CD8-positive, alpha-beta memory T cell (primary cell): ENCODE data around the gene PCOLCE2. TPM values are rescaled to one million over a fixed set of nuclear protein-coding genes. Genes with fewer than 3 reads are reported as not detected.

Experiments used
- CTCF ChIA-PET: fragments of 350-600 bp; sonication (Branson Sonifier 250); formaldehyde crosslinking; loops from one replicate; lab custom pipeline; 2021; ENCODE audit warnings: antibody characterized with exemption; lab: Charles Lee
- POLR2A ChIA-PET: fragments of 350-600 bp; sonication (Branson Sonifier 250); formaldehyde crosslinking; loops from one replicate; lab custom pipeline; 2021; ENCODE audit warnings: antibody characterized with exemption; lab: Charles Lee
- DNase-seq, 5 donors: peaks; one replicate each; pipeline versions ENCODE4 v3.0.0 to v3.0.0-alpha.2; 2020 to 2022; ENCODE audit warnings: mixed read lengths in 1 of 5
- H3K27ac ChIP-seq: one replicate; pipeline ENCODE4 v1.7.0; 2013; ENCODE audit warnings: low read depth, mild to moderate bottlenecking, low read length, moderate library complexity
- H3K27me3 ChIP-seq: 2 replicates; pipeline ENCODE4 v1.7.0; 2013; ENCODE audit warnings: low read length, mild to moderate bottlenecking; ENCODE audit not compliant: insufficient read depth, poor library complexity, severe bottlenecking
- H3K36me3 ChIP-seq: 2 replicates; pipeline ENCODE4 v1.7.0; 2013; ENCODE audit warnings: mild to moderate bottlenecking, low read length, moderate library complexity; ENCODE audit not compliant: insufficient read depth
- H3K4me1 ChIP-seq: 2 replicates; pipeline ENCODE4 v1.7.0; 2013; ENCODE audit warnings: mild to moderate bottlenecking, low read length, moderate library complexity; ENCODE audit not compliant: insufficient read depth
- H3K4me3 ChIP-seq: 2 replicates; pipeline ENCODE4 v1.7.0; 2013; ENCODE audit warnings: mild to moderate bottlenecking, low read length
- H3K9me3 ChIP-seq: 2 replicates; pipeline ENCODE4 v1.7.0; 2013; ENCODE audit warnings: mild to moderate bottlenecking, low read length
- H3K27ac Mint-ChIP-seq, 8 donors: one replicate each; pipeline ENCODE4 v1.8.0; 2020 to 2021; ENCODE audit warnings: mixed read lengths in 8 of 8, mild to moderate bottlenecking in 6 of 8, inconsistent platforms in 3 of 8, moderate library complexity in 3 of 8
- H3K27me3 Mint-ChIP-seq, 2 donors: one replicate each; pipeline ENCODE4 v1.8.0; 2020 to 2021; ENCODE audit warnings: mixed read lengths in 2 of 2, mild to moderate bottlenecking in 1 of 2, moderate library complexity in 1 of 2
- H3K36me3 Mint-ChIP-seq, 3 donors: one replicate each; pipeline ENCODE4 v1.8.0; 2020 to 2021; ENCODE audit warnings: mixed read lengths in 3 of 3, inconsistent platforms in 1 of 3, mild to moderate bottlenecking in 1 of 3
- H3K4me1 Mint-ChIP-seq, 3 donors: one replicate each; pipeline ENCODE4 v1.8.0; 2020 to 2021; ENCODE audit warnings: mixed read lengths in 3 of 3, inconsistent platforms in 1 of 3, mild to moderate bottlenecking in 1 of 3
- H3K4me3 Mint-ChIP-seq, 7 donors: one replicate each; pipeline ENCODE4 v1.8.0; 2020 to 2021; ENCODE audit warnings: mixed read lengths in 7 of 7, mild to moderate bottlenecking in 6 of 7, moderate library complexity in 4 of 7, inconsistent platforms in 2 of 7
- H3K9me3 Mint-ChIP-seq, 5 donors: one replicate each; pipeline ENCODE4 v1.8.0; 2020 to 2022; ENCODE audit warnings: mixed read lengths in 5 of 5, mild to moderate bottlenecking in 3 of 5, moderate library complexity in 2 of 5, inconsistent platforms in 1 of 5
- polyA plus RNA-seq: library from polyadenylated mRNA; unstranded; fragments of 300-500 nt; fragmentation: Illumina TruSeq; gene quantifications from one replicate; pipeline ENCODE4 v1.2.3, GENCODE V29; 2021
- total RNA-seq, 2 experiments: library from RNA; stranded (reverse); gene quantifications; one replicate each; pipeline ENCODE4 v1.2.3, GENCODE V29; 2021

The PCOLCE2 gene
- total and polyA plus RNA-seq, 3 experiments from 2014 or later, result not detected

- DNase-seq, result no peak
- Histone ChIP-seq H3K36me3 (no peaks in the 10 kb centered on the region), H3K4me3 (no peak overlapping the region), H3K27me3 (no peaks in the 10 kb centered on the region), H3K4me1 (no peaks in the 10 kb centered on the region), H3K27ac (no peak overlapping the region), H3K9me3 (no peaks in the 10 kb centered on the region)
- H3K27me3 Mint-ChIP-seq, result peaks cover 18 to 19% of the 10 kb centered on the region in 2 donors
- POLR2A ChIA-PET, result no interaction called here
- H3K27ac Mint-ChIP-seq, result no peak overlapping the region
- no peak overlapping the region for H3K4me3 Mint-ChIP-seq
- CTCF ChIA-PET, result no interaction called here
- no peaks in the 10 kb centered on the region for H3K9me3 Mint-ChIP-seq
- H3K36me3 Mint-ChIP-seq, result peaks cover 0 to 3% (median 0%) of the 10 kb centered on the region in 3 donors
- peaks cover 5 to 6% (median 5%) of the 10 kb centered on the region in 3 donors for H3K4me1 Mint-ChIP-seq
Observed at GRCh38 chr3:142866841-142867631, 21.8 kb downstream of the PCOLCE2 start.

GRCh38 chr3:142863930-142864920, 24.7 kb downstream of the PCOLCE2 start:
- Histone ChIP-seq H3K27me3 (no peaks in the 10 kb centered on the region), H3K4me1 (no peaks in the 10 kb centered on the region), H3K27ac (no peak overlapping the region), H3K36me3 (no peaks in the 10 kb centered on the region), H3K9me3 (no peaks in the 10 kb centered on the region), H3K4me3 (no peak overlapping the region)
- Mint-ChIP-seq H3K27me3 (peaks cover 33 to 40% of the 10 kb centered on the region in 2 donors), H3K9me3 (no peaks in the 10 kb centered on the region), H3K4me3 (no peak overlapping the region), H3K36me3 (peaks cover 0 to 3% (median 0%) of the 10 kb centered on the region in 3 donors), H3K27ac (peak overlapping the region in 1 of 8 donors; percentile 51), H3K4me1 (peaks cover 5 to 6% (median 5%) of the 10 kb centered on the region in 3 donors)
- ChIA-PET CTCF (no interaction called here), POLR2A (no interaction called here)
- no peak for DNase-seq

- DNase-seq, result no peak
- H3K27me3 Mint-ChIP-seq, result peaks cover 30 to 47% of the 10 kb centered on the region in 2 donors
- H3K27ac ChIP-seq, result no peak overlapping the region
- ChIA-PET CTCF (no interaction called here), POLR2A (no interaction called here)
- no peaks in the 10 kb centered on the region for H3K9me3 Mint-ChIP-seq
- no peaks in the 10 kb centered on the region for H3K9me3 ChIP-seq
- H3K36me3 ChIP-seq, result no peaks in the 10 kb centered on the region
- no peaks in the 10 kb centered on the region for H3K27me3 ChIP-seq
- H3K4me1 Mint-ChIP-seq, result peaks cover 5 to 6% (median 5%) of the 10 kb centered on the region in 3 donors
- H3K36me3 Mint-ChIP-seq, result peaks cover 0 to 3% (median 0%) of the 10 kb centered on the region in 3 donors
- no peak overlapping the region for H3K4me3 ChIP-seq
- no peak overlapping the region for H3K27ac Mint-ChIP-seq
- H3K4me1 ChIP-seq, result no peaks in the 10 kb centered on the region
- no peak overlapping the region for H3K4me3 Mint-ChIP-seq
Observed at GRCh38 chr3:142863010-142863817, 25.7 kb downstream of the PCOLCE2 start.

GRCh38 chr3:142861926-142862325, 27.0 kb downstream of the PCOLCE2 start:
- H3K4me3 ChIP-seq, result no peak overlapping the region
- Mint-ChIP-seq H3K9me3 (no peaks in the 10 kb centered on the region), H3K36me3 (peaks cover 0 to 3% (median 0%) of the 10 kb centered on the region in 3 donors), H3K4me1 (peaks cover 5 to 6% (median 5%) of the 10 kb centered on the region in 3 donors), H3K27me3 (peaks cover 30 to 47% of the 10 kb centered on the region in 2 donors), H3K27ac (no peak overlapping the region), H3K4me3 (no peak overlapping the region)
- H3K36me3 ChIP-seq, result no peaks in the 10 kb centered on the region
- DNase-seq, result no peak
- H3K27me3 ChIP-seq, result no peaks in the 10 kb centered on the region
- no peaks in the 10 kb centered on the region for H3K4me1 ChIP-seq
- H3K9me3 ChIP-seq, result no peaks in the 10 kb centered on the region
- H3K27ac ChIP-seq, result no peak overlapping the region
- CTCF ChIA-PET, result no interaction called here
- POLR2A ChIA-PET, result no interaction called here

- H3K4me1 Mint-ChIP-seq, result peaks cover 1 to 2% (median 2%) of the 10 kb centered on the region in 3 donors
- H3K27ac Mint-ChIP-seq, result no peak overlapping the region
- no peaks in the 10 kb centered on the region for H3K36me3 Mint-ChIP-seq
- POLR2A ChIA-PET, result no interaction called here
- CTCF ChIA-PET, result no interaction called here
- no peaks in the 10 kb centered on the region for H3K9me3 ChIP-seq
- H3K27me3 ChIP-seq, result no peaks in the 10 kb centered on the region
- H3K9me3 Mint-ChIP-seq, result no peaks in the 10 kb centered on the region
- H3K27me3 Mint-ChIP-seq, result peaks cover 25 to 38% of the 10 kb centered on the region in 2 donors
- no peak for DNase-seq
- no peak overlapping the region for H3K4me3 Mint-ChIP-seq
- H3K27ac ChIP-seq, result no peak overlapping the region
- H3K4me3 ChIP-seq, result no peak overlapping the region
- no peaks in the 10 kb centered on the region for H3K36me3 ChIP-seq
- no peaks in the 10 kb centered on the region for H3K4me1 ChIP-seq
Observed at GRCh38 chr3:142858043-142858442, 30.8 kb downstream of the PCOLCE2 start.

GRCh38 chr3:142857056-142857455, 31.8 kb downstream of the PCOLCE2 start:
- Histone ChIP-seq H3K4me1 (no peaks in the 10 kb centered on the region), H3K36me3 (no peaks in the 10 kb centered on the region), H3K4me3 (no peak overlapping the region), H3K27me3 (no peaks in the 10 kb centered on the region), H3K9me3 (no peaks in the 10 kb centered on the region), H3K27ac (no peak overlapping the region)
- H3K4me1 Mint-ChIP-seq, result no peaks in the 10 kb centered on the region
- no peaks in the 10 kb centered on the region for H3K9me3 Mint-ChIP-seq
- POLR2A ChIA-PET, result no interaction called here
- CTCF ChIA-PET, result no interaction called here
- H3K27ac Mint-ChIP-seq, result no peak overlapping the region
- H3K27me3 Mint-ChIP-seq, result peaks cover 23 to 32% of the 10 kb centered on the region in 2 donors
- H3K36me3 Mint-ChIP-seq, result no peaks in the 10 kb centered on the region
- no peak for DNase-seq
- no peak overlapping the region for H3K4me3 Mint-ChIP-seq

- no peaks in the 10 kb centered on the region for H3K36me3 Mint-ChIP-seq
Observed at GRCh38 chr3:142853270-142854168, 35.4 kb downstream of the PCOLCE2 start.

More at GRCh38 chr3:142853270-142854168, 35.4 kb downstream of the PCOLCE2 start:
- Mint-ChIP-seq H3K27ac (peak overlapping the region in 1 of 8 donors; percentile 14), H3K27me3 (peaks cover 6 to 8% of the 10 kb centered on the region in 2 donors), H3K4me3 (no peak overlapping the region), H3K9me3 (no peaks in the 10 kb centered on the region), H3K4me1 (no peaks in the 10 kb centered on the region)
- Histone ChIP-seq H3K27me3 (no peaks in the 10 kb centered on the region), H3K4me3 (no peak overlapping the region), H3K9me3 (no peaks in the 10 kb centered on the region), H3K36me3 (no peaks in the 10 kb centered on the region), H3K4me1 (no peaks in the 10 kb centered on the region), H3K27ac (no peak overlapping the region)
- DNase-seq, result no peak
- CTCF ChIA-PET, result no interaction called here
- POLR2A ChIA-PET, result no interaction called here
